Stimulated activated CD4-positive, alpha-beta T cell treated with anti-CD3 and anti-CD28 coated beads, Interleukin-2, amount 100 ng/mL, for 48 hours (primary cell): ENCODE results near the gene RORC.
"Not testable (repeated sequence)": the region's sequence is repeated elsewhere in the genome, so short reads cannot be mapped to it uniquely, and the experiment has no call there.

ENCODE experiments used
- DNase-seq, 2 donors: peaks; one replicate each; pipeline ENCODE4 v3.0.0-alpha.2; 2020

The RORC gene

GRCh38 chr1:151803915-151804314 is 27.7 kb downstream of the RORC start:
- no peak for DNase-seq

- DNase-seq, result no peak
Measured at GRCh38 chr1:151803164-151803563, 28.4 kb downstream of the RORC start.

GRCh38 chr1:151802372-151802771 is 29.2 kb downstream of the RORC start:
- no peak for DNase-seq

GRCh38 chr1:151801846-151802245 is 29.8 kb downstream of the RORC start:
- no peak for DNase-seq

- no peak for DNase-seq
Measured at GRCh38 chr1:151801310-151801820, 30.2 kb downstream of the RORC start.

GRCh38 chr1:151800830-151801229 is 30.8 kb downstream of the RORC start:
- no peak for DNase-seq

- DNase-seq, result no peak
Measured at GRCh38 chr1:151799179-151800022, 32.2 kb downstream of the RORC start.

GRCh38 chr1:151798571-151798970 is 33.0 kb downstream of the RORC start:
- no peak for DNase-seq

- DNase-seq, result no peak
Measured at GRCh38 chr1:151790940-151791651, 40.5 kb downstream of the RORC start.

GRCh38 chr1:151790071-151790939 is 41.3 kb downstream of the RORC start, which contains the start of gene TDRKH:
Gene TDRKH, minus strand, starts transcription at chr1:151790500. Its CDS starts 7,478 bp downstream, at chr1:151783022.
- peak; percentile 97 to 98 for DNase-seq

GRCh38 chr1:151787689-151788088 is 43.9 kb downstream of the RORC start:
- no peak for DNase-seq

GRCh38 chr1:151783796-151784195 is 47.8 kb downstream of the RORC start:
- DNase-seq, result no peak

- DNase-seq, result no peak
Measured at GRCh38 chr1:151782741-151783140, 48.9 kb downstream of the RORC start.

GRCh38 chr1:151782026-151782425 is 49.6 kb downstream of the RORC start:
- not testable (repeated sequence) for DNase-seq

GRCh38 chr1:151780736-151781135 is 50.9 kb downstream of the RORC start:
- not testable (repeated sequence) for DNase-seq

- no peak for DNase-seq
Measured at GRCh38 chr1:151779852-151780251, 51.8 kb downstream of the RORC start.

- no peak for DNase-seq
Measured at GRCh38 chr1:151777317-151777716, 54.3 kb downstream of the RORC start.

- no peak for DNase-seq
Measured at GRCh38 chr1:151776665-151777062, 54.9 kb downstream of the RORC start.

- DNase-seq, result no peak
Measured at GRCh38 chr1:151775894-151776664, 55.5 kb downstream of the RORC start.

GRCh38 chr1:151774256-151774922 is 57.2 kb downstream of the RORC start:
- no peak for DNase-seq

- no peak for DNase-seq
Measured at GRCh38 chr1:151773702-151774101, 57.9 kb downstream of the RORC start.
